COLO668 (cell line): ENCODE data around the gene CNTNAP2.

Experiments
- DNase-seq: peaks from one replicate; lab custom pipeline; 2025; ENCODE audit not compliant: unreplicated experiment; lab: John Stamatoyannopoulos, UW

The CNTNAP2 gene

DNA sequence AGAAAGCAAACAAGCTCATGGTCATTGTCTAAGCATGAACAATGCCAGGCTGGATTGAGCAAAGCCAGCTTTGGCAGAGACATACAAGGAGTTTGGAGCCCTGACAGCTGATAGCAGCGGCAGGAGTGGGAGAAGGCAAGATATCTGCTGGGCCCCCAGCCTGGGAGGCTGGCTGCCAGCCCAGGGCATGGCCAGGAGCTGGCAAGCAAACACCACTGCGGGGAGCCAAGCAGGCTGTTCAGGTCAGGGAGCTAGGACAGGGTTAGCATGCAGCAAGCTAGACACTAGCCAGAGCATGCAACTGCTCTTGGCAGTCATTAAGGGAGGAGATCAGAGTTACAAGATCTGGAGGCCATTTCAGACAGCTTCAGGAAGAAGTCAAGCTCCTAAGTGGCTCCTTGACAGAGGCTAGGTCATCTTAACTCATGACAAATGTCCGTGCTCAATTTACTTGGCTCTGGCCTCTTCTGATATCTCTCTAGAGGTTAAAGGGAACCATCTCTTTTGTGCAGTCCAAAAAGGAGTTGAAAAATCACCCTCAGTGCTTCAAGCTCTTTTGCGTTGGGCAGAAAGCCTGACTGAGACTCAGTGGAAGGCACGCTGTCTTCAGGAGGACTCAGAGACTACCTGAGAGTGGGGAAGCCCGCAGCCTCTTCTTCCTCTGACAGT is 2037.1 kb downstream of the CNTNAP2 start:
- DNase-seq = peak; percentile 57

DNA sequence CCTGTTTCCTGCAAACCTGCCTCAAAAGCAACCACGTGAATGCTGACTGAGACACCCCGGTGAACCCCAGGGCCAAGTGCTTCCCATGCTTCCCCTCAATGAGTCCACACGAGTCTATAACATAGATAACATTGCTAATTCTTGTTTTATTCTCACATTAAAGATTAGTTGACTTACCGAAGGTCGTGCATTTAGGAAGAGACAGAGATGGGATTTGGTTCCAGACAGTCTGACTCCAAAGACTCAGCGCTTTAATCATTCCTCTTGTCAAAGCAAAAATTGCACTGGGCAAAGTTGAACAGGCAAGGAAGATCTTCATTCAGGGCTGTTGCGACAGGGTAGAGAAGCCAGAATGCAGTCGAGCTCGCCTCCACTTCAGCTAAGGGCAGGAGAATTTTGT is 2038.4 kb downstream of the CNTNAP2 start:
- no peak for DNase-seq

GRCh38 chr7:148155826-148156225 is 2039.2 kb downstream of the CNTNAP2 start:
- DNase-seq = no peak

- no peak for DNase-seq
Observed at GRCh38 chr7:148156233-148156632, 2039.6 kb downstream of the CNTNAP2 start.

- no peak for DNase-seq
Observed at GRCh38 chr7:148159331-148159730, 2042.7 kb downstream of the CNTNAP2 start.

GRCh38 chr7:148161776-148162175 is 2045.2 kb downstream of the CNTNAP2 start:
- no peak for DNase-seq

DNA sequence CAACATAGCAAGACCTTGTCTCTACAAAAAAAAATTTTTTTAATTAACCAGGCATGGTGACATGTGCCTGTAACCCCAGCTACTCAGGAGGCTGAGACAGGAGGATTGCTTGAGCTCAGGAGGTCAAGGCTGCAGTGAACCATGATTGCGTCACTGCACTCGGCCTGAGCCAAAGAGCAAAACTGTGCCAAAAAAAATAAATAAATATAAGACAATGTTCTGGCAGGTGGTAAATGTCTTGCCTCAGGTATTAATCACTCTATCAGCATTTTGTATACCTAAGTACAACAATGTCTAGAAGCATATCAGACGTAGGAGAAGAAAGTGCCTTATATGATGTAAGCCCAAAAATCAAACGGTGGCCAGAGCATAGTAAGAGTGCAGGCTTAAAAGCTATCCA is 2046.2 kb downstream of the CNTNAP2 start:
- DNase-seq = no peak

DNA sequence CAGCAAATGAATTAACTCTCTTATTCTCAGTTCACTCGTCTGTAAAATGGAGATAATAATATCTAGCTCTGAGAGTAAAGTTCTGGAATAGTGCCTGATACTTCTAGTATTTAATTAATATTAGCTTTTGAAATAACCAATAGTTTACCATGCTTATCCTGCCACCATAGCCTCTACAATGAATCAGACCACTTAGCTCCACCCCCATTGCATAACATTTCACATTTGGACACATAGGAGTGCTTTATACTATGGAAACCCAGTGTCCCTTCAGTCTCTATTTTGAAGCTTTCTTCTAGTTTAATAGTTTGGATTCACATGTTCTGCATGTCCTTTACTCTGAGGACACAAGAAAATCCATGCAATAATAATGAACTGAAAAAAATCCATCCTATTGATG is 2046.6 kb downstream of the CNTNAP2 start:
- no peak for DNase-seq

DNA sequence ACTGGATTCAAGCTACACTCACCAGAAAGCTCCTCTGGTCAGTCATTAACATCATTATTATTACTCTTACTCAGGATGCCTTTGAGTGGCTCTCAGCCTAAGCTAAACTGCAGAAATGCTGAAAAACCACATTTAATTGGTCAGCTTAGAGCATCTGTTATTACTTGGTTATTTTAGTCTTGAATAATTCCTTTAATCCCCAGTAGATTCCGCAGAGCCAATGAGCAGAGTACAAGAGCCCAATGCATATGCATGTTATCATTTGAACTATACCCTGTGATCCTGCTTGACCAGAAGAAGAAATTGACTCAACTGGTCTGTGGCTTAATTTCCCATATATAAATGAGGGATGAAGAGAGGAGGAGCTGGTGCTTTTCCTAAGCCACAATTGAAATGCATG is 2056.3 kb downstream of the CNTNAP2 start:
- DNase-seq = no peak

GRCh38 chr7:148173369-148173768 is 2056.8 kb downstream of the CNTNAP2 start:
- DNase-seq = no peak

GRCh38 chr7:148174376-148174775 is 2057.8 kb downstream of the CNTNAP2 start:
- no peak for DNase-seq

DNA sequence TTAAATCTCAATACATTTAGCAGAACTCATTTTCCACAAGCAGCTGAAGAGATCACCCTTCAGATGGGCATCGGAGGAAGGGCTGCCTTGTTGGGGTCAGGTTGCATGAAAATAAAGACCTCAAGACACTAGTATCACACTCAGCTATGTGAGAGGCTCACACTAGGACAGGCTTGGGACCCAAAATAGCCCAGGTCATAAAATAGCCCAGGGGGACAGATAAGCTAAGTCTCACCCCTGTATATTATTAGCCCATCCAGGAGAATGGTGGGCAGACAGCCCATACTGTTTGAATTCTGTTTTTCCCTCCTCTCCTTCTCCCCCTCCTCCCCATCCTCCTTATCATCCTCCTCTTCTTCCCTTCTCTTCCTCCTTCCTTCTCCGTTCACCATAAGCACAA is 2058.9 kb downstream of the CNTNAP2 start:
- DNase-seq = no peak

GRCh38 chr7:148177972-148178371 is 2061.4 kb downstream of the CNTNAP2 start:
- no peak for DNase-seq

DNA sequence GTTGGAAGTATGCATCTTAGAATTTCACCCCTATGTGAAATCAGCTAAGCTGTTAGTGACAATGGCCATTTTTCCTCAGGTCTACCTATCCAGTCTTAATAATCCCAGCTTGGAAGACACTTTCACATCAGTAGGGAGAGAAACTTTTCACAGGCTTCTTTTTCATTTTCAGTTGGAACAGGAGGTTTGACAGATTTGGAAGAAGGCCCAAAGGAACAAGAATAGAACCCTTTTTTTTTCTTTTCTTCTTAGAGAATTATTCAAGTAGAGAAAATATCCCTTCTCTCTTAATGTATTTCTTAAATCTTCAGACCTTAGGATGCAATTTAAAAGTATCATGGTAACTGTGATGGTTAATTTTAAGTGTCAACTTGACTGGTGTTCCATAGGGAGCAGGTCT is 2063.5 kb downstream of the CNTNAP2 start:
- DNase-seq = no peak

DNA sequence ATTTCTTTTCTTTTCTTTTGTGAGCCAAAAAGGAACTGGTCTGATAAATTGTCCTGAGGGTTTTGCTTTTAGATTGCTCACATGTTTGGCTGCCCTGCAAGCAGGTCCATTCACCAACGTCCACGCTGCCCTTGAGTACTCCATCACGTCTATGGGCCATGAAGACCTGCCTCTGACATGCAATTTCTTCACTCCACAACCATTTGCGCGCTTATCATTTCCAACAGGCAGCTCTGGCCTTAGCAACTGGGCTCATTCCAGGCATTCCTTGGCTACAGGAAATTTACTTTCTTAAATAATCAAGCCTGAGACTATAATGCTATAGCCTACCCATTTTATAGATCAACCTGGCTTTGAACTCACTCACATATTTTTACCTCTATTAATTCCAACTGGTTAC is 2065.7 kb downstream of the CNTNAP2 start:
- DNase-seq = no peak

DNA sequence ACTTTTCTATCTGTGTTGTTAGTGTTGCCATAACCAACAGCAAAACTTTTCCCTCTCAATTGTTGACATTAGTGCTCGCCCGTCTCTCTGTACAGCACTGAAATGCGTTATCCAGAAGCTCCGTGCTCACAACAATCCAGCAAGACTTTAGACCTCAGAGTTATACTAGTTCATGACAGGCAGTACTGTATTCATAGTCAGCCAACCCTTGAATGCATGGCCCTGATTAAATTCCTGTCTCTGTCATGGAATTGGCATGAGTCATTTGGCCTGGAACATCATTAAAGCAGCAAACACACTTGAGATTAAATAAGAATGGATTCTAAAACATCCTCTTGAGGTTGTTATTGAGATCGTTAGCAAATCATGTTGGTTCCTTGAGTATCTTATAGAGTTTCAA is 2068.4 kb downstream of the CNTNAP2 start:
- no peak for DNase-seq

- no peak for DNase-seq
Observed at GRCh38 chr7:148187471-148187870, 2070.9 kb downstream of the CNTNAP2 start.

DNA sequence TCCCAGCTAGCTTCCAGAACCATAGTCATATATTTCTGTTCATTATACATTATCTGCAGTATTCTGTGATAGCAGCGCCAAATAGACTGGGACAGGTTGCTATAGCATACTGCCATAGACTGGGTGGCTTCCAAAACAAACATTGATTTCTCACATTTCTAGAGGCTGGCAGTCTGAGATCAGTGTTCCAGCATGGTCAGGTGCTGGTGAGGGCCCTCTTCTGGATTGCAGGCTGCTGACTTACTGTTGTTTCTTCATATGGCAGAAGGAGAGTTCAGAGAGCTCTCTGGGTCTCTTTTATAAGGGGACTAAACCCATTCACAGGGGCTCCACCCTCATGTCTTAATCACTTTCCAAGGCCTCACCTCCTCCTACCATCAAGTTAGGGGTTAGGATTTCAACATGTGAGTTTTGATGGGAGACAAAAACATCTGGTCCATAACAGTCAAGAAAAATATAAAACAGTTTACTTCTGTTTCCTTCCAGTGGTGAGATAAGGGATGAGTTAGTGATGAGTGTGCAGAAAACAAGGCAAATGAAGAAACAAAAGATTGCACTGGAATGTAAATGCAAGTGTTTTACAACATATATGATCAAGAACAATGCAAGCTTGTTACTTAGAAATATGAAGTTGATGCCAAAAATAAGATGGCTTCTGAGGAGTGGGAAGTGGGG is 2074.9 kb downstream of the CNTNAP2 start:
- no peak for DNase-seq

- DNase-seq = no peak
Observed at GRCh38 chr7:148192491-148192890, 2075.9 kb downstream of the CNTNAP2 start.

GRCh38 chr7:148201992-148202391 is 2085.4 kb downstream of the CNTNAP2 start:
- DNase-seq = no peak

DNA sequence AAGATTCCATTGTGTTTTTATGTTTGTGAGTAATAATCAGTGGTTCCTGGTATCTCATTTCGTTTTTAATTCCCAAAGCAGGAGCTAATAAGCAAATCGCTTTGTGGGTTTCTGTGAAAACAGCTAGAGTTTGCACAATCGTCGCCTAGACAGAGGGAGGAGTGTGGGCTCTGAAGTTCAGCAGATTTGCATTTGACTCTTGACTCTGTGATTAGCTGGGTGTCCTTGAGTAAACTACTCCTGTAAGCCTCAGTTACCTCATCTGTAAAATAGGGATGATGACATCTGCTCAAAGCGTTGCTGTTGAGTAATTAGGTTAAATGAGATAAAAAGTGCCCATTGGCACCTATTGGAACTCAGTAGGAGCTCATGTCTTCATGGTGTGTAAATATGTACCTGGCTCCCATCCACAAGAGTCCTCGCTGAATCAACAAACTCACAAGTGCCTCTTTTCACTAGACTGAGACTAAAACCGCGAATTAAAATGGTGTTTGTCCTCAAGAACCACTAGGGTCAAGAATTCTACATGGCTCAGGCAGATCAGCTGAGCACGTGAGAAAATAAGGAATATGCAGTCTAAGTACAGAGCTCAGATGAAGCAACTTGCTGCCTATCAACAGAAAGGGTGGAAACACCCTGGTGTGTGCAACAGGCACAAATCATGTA is 2088.2 kb downstream of the CNTNAP2 start:
- peak; percentile 18 for DNase-seq

GRCh38 chr7:148209643-148210190 is 2093.1 kb downstream of the CNTNAP2 start:
- DNase-seq = no peak
